HFFc6 (cell line): ENCODE data around the gene IGFL2. TPM values are rescaled to one million over a fixed set of nuclear protein-coding genes. Genes with fewer than 3 reads are reported as not detected.
"Not testable (repeated sequence)": the region's sequence is repeated elsewhere in the genome, so short reads cannot be mapped to it uniquely, and the experiment has no call there.

Experiments
- DNase-seq: peaks from one replicate; pipeline ENCODE4 v3.0.0-alpha.2; 2018
- H3K27ac Mint-ChIP-seq: 2 replicates; pipeline ENCODE4 v1.8.0; 2020; ENCODE audit warnings: mild to moderate bottlenecking, mixed read lengths
- H3K27me3 Mint-ChIP-seq: 2 replicates; pipeline ENCODE4 v1.8.0; 2021; ENCODE audit warnings: mild to moderate bottlenecking, moderate library complexity, mixed read lengths; ENCODE audit not compliant: insufficient read depth
- H3K36me3 Mint-ChIP-seq: 2 replicates; pipeline ENCODE4 v1.8.0; 2021; ENCODE audit warnings: low read depth, mixed read lengths
- H3K4me1 Mint-ChIP-seq: 2 replicates; pipeline ENCODE4 v1.8.0; 2020; ENCODE audit warnings: low read depth, mixed read lengths
- H3K4me3 Mint-ChIP-seq: 2 replicates; pipeline ENCODE4 v1.8.0; 2020; ENCODE audit warnings: mild to moderate bottlenecking, moderate library complexity, mixed read lengths
- H3K9me3 Mint-ChIP-seq: 2 replicates; pipeline ENCODE4 v1.8.0; 2020; ENCODE audit warnings: mild to moderate bottlenecking, mixed read lengths
- CTCF ChIP-seq: fragments of 200-600 bp; sonication (generic); IDR thresholded peaks from 2 replicates; pipeline ENCODE4 v1.5.0; 2021; ENCODE audit warnings: antibody characterized with exemption, mild to moderate bottlenecking
- total RNA-seq, 6 experiments: library from RNA; stranded (reverse); fragmentation: NEBNext Ultra II Directional; extraction: Animal tissue kit (Norgen Biotek cat#: 25700); gene quantifications; 2 replicates in 1 of 6; 3 replicates in 5 of 6; pipeline ENCODE4 v1.2.3, GENCODE V29; 2021

IGFL2 gene
- total RNA-seq, 6 experiments from 2014 or later, result not detected

- Mint-ChIP-seq H3K9me3 (no peaks in the 10 kb centered on the region), H3K36me3 (no peaks in the 10 kb centered on the region), H3K27me3 (peaks cover 50% of the 10 kb centered on the region), H3K4me3 (no peak overlapping the region), H3K27ac (no peak overlapping the region), H3K4me1 (peaks cover 5% of the 10 kb centered on the region; the same call in 1 of the 2 replicates)
- peak; percentile 7 for DNase-seq
- TF ChIP-seq CTCF, result no peak
Observed at GRCh38 chr19:46155237-46155636, 7.2 kb downstream of the IGFL2 start.

- no peak for TF ChIP-seq CTCF
- no peak for DNase-seq
- Mint-ChIP-seq H3K27me3 (peaks cover 42% of the 10 kb centered on the region), H3K4me1 (peaks cover 6% of the 10 kb centered on the region; the same call in 1 of the 2 replicates), H3K4me3 (no peak overlapping the region), H3K9me3 (peaks cover 25% of the 10 kb centered on the region), H3K27ac (no peak overlapping the region), H3K36me3 (peaks cover 15% of the 10 kb centered on the region)
Observed at GRCh38 chr19:46159418-46160232, 11.6 kb downstream of the IGFL2 start.

- H3K4me3 Mint-ChIP-seq, result no peak overlapping the region
- peaks cover 15% of the 10 kb centered on the region for H3K36me3 Mint-ChIP-seq
- H3K9me3 Mint-ChIP-seq, result peaks cover 25% of the 10 kb centered on the region
- no peak for TF ChIP-seq CTCF
- no peak overlapping the region for H3K27ac Mint-ChIP-seq
- H3K27me3 Mint-ChIP-seq, result peaks cover 37% of the 10 kb centered on the region
- no peak for DNase-seq
- peaks cover 6% of the 10 kb centered on the region; the same call in 1 of the 2 replicates for H3K4me1 Mint-ChIP-seq
Observed at GRCh38 chr19:46160233-46160775, 12.3 kb downstream of the IGFL2 start.

GRCh38 chr19:46161642-46162257 lies 13.7 kb downstream of the IGFL2 start:
- not testable (repeated sequence) for H3K4me1 Mint-ChIP-seq, H3K4me3 Mint-ChIP-seq, H3K27ac Mint-ChIP-seq, DNase-seq
- H3K36me3 Mint-ChIP-seq, result peaks cover 15% of the 10 kb centered on the region
- H3K27me3 Mint-ChIP-seq, result peaks cover 42% of the 10 kb centered on the region
- H3K9me3 Mint-ChIP-seq, result peaks cover 25% of the 10 kb centered on the region

- no peak for DNase-seq
- Mint-ChIP-seq H3K27ac (no peak overlapping the region), H3K36me3 (peaks cover 15% of the 10 kb centered on the region), H3K27me3 (peaks cover 47% of the 10 kb centered on the region), H3K4me1 (peaks cover 6% of the 10 kb centered on the region; the same call in 1 of the 2 replicates), H3K4me3 (no peak overlapping the region), H3K9me3 (peaks cover 25% of the 10 kb centered on the region)
- no peak for TF ChIP-seq CTCF
Observed at GRCh38 chr19:46162731-46163130, 14.7 kb downstream of the IGFL2 start.
